ENCODE data around the gene AKT2.

Gene AKT2

DNA sequence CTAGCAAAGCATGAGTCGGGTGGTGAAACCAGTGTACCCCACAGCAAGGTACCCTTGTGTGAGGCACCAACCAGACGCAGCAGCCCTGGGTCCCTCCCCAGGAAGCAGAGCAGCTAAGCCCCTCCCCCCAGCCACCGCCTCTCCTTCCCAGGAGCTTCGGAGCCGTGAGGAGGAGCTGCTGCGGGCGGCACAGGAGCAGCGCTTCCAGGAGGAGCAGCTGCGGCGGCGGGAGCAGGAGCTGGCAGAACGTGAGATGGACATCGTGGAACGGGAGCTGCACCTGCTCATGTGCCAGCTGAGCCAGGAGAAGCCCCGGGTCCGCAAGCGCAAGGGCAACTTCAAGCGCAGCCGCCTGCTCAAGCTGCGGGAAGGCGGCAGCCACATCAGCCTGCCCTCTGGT lies 79.4 kb downstream of the AKT2 start:
- no peak for FAIRE-seq
- no peak for DNase-seq (ENCODE audit: extremely low spot score, insufficient read length, low read depth)

DNA sequence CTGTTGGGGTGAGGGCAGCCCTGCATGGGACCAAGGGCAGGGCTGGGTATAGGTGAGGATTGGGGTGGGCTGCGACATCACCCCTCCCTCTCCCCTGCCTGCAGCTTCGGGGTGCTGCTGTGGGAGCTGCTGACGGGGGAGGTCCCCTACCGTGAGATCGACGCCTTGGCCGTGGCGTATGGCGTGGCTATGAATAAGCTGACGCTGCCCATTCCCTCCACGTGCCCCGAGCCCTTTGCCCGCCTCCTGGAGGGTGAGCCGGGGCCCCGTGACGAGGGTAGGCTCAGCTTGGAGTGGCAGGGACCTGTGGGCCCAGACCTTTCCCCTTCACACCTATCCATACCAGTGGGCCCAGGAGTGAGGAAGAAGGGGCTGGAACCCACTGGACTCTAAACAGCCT lies 80.8 kb downstream of the AKT2 start:
- no peak for DNase-seq (ENCODE audit: extremely low spot score, insufficient read length, low read depth)
- no peak for FAIRE-seq

GRCh38 chr19:40200341-40201099 lies 84.6 kb downstream of the AKT2 start:
- FAIRE-seq (no peak), DNase-seq (ENCODE audit: extremely low spot score, insufficient read length, low read depth) (no peak)

DNA sequence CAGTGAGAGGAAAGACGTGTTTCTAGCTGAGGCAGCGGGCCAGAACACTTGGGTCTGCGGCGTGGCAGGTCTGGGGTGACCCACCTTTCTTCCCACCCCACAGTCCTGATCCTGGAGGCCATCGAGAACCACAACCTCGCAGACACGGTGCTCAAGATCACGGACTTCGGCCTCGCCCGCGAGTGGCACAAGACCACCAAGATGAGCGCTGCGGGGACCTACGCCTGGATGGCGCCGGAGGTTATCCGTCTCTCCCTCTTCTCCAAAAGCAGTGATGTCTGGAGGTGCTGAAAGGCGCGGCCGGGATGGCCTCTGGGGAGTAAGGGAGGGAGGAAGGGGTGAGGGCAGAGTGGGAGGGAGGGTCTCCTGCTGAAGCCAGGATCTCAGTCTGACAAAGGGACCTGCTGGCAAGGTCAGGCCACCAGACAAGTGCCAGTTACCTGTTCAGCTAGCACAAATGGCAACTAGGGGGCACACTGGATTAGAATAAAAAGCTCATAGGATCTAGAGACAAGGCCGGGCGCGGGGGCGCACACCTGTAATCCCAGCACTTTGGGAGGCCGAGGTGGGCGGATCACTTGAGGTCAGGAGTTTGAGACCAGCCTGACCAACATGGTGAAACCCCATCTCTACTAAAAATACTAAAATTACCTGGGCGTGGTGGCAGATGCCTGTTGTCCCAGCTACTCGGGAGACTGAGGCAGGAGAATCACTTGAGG lies 86.7 kb downstream of the AKT2 start:
- FAIRE-seq (no peak), DNase-seq (ENCODE audit: extremely low spot score, insufficient read length, low read depth) (no peak)

DNA sequence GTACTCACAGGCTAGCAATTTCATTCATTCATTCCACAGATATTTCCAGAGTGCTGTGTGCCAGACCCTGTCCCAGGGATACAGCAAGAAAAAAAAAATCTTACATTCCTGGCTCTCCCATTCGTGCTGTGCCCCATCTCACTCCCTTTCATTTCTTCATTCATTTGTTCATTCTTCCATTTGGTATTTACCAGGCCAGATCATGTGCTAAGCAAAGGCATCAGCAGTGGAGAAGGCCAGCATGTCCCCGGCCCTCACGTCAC lies 91.6 kb downstream of the AKT2 start:
- DNase-seq (ENCODE audit: extremely low spot score, insufficient read length, low read depth) = no peak
- FAIRE-seq = no peak

DNA sequence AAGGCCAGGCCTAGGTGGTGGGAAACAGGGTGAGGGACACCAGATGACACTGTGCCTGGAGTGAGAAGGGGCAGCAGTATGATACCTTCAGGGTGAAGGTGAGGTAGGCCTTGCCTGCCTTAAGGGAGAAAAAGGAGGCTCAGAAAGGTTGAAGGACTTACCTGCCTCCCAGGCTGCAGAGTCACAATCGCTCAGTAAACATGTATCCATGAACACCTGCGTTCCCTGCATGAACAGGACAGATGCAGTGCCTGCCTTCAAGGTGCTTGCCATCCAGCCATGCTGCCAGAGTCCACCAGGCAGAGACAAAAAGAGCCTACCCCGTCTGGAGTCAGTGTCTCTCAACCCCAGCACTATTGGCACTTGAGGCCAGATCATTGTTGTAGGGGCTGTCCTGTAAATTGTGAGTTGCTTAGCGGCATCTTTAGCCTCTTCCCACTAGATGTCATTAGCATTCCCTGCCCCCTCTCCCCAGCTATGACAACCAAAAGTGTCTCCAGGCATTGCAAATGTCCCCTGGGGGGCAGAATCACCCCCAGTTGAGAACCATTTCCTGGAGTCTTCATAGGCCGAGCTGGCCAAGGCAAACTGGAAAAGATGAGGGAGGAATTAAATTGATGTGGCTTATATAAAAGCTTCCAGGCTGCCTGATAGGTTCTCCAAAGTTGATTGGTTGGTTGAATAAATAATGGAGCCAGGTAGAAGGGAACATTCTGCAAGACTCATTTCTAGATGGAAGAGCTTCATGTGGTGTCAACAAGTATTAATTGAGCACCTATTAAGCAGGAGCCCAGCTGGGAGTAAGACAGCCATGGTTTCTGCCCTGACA lies 92.2 kb downstream of the AKT2 start:
- FAIRE-seq (no peak), DNase-seq (ENCODE audit: extremely low spot score, insufficient read length, low read depth) (no peak)

- no peak for FAIRE-seq
- DNase-seq (ENCODE audit: extremely low spot score, insufficient read length, low read depth) = no peak
These were observed 93.1 kb downstream of the AKT2 start for GRCh38 chr19:40191836-40192646.

DNA sequence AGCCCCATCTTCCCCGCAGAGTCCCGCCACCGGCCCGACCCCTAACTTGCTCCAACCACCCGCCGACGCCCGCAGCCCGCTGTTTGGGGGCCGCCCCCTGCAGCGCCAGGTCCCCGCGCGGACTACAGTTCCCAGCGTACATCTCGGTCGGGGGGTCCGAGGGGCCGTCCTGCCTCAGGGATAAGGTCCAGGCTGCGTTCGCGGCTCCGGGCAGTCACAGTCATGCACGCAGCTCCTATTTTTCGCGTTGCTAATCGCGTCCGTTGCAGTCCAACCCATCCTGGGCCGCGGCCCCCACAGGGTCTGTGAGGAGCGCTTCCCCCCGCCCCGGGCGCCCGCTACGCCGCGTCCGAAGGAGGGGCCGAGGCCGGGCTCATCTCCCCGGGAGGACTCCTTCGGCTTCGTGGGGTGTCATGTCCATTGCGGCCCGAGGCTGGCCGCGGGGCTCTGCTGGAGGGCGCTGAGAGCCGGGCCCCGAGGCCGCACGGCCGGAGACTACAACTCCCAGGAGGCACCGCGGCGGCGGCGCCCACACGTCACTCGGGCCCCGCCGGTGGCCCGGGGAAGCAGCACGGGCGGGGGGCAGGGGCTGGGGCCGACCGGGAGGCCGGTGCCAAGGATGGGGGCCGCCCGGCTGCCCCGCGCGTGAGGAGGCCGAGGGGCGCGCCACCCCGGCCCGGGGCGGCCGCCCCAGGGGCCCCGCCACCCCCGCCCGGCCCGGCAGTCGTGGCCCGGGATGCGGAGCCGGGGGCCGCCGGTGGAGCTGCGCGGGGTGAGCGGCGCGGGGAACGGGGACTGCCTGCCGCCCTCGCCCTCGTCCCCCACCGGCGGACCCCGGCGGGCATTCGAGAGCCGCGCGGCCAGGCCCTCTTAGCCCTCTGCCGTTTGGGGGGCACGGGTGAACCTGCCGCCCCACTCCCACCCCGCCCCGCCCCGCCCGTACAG lies 94.0 kb downstream of the AKT2 start, which contains the start of gene MAP3K10:
Gene MAP3K10 (plus strand): TSS at position 536 of the 945 bp plus-strand sequence. CDS start 606 bp downstream, outside the sequence.
- FAIRE-seq (peak; percentile 49), DNase-seq (ENCODE audit: extremely low spot score, insufficient read length, low read depth) (peak; percentile 72)

- FAIRE-seq = no peak
- no peak for DNase-seq (ENCODE audit: extremely low spot score, insufficient read length, low read depth)
These were observed 100.9 kb downstream of the AKT2 start for GRCh38 chr19:40184273-40184672.

All from GM18507 (cell line).